GM12878 (cell line): ENCODE data around the gene MAP3K21. TPM values are rescaled to one million over a fixed set of nuclear protein-coding genes. Genes with fewer than 3 reads are reported as not detected.
A peak's percentile ranks its signal among the peaks of the same experiment; 100 is the strongest.

Source experiments
- ATAC-seq: fragments of 200-7000 bp; cut with Tn5 transposase; 3 replicates; pipeline ENCODE4 v1.9.1; 2020; ENCODE audit warnings: mild to moderate bottlenecking, moderate library complexity
- BruUV-seq: library from RNA; stranded (reverse); fragments of 400-500 nt; replicated peaks from 2 replicates; lab custom pipeline; 2021; lab: Mats Ljungman, UMichigan
- CTCF ChIA-PET: fragments of 300-600 bp; sonication (Branson Sonifier 250); formaldehyde crosslinking; extraction: SDS; loops from one replicate; lab custom pipeline; 2021; ENCODE audit warnings: inconsistent platforms; lab: Yijun Ruan, JAX
- POLR2A ChIA-PET: fragments of 350-600 bp; formaldehyde crosslinking; extraction: SDS; loops from one replicate; lab custom pipeline; 2021; ENCODE audit warnings: inconsistent platforms; lab: Charles Lee
- RAD21 ChIA-PET: fragments of 300-600 bp; sonication (Branson Sonifier 250); formaldehyde crosslinking; loops from one replicate; lab custom pipeline; 2023; ENCODE audit warnings: antibody characterized with exemption; ENCODE audit not compliant: unreplicated experiment; lab: Charles Lee
- SMC1A ChIA-PET: fragments of 300-600 bp; sonication (Branson Sonifier 250); formaldehyde crosslinking; loops from one replicate; lab custom pipeline; 2023; ENCODE audit not compliant: unreplicated experiment, uncharacterized antibody; lab: Charles Lee
- DNase-seq: peaks from one replicate; pipeline ENCODE4 v3.0.0-alpha.2; 2011; ENCODE audit warnings: low read depth, low spot score
- FAIRE-seq: peaks from 3 replicates; lab custom pipeline; 2011; peaks lifted over from hg19 to GRCh38; lab: Jason Lieb, UNC
- H2AFZ ChIP-seq: 2 replicates; pipeline ENCODE4 v1.6.0; 2011; ENCODE audit warnings: low read depth, low read length, control low read depth; ENCODE audit not compliant: control insufficient read depth
- H3K27ac ChIP-seq: 2 replicates; pipeline ENCODE4 v1.5.1; 2011; ENCODE audit warnings: control low read depth; ENCODE audit not compliant: control insufficient read depth, insufficient read depth
- H3K27me3 ChIP-seq, 2 experiments: replicated peaks in 1 of 2; 2 replicates each; pipeline versions ENCODE4 v1.6.0 to v1.6.1; 2011; ENCODE audit warnings: low read length in 1 of 2; ENCODE audit not compliant: control insufficient read depth in 2 of 2, insufficient read depth in 2 of 2
- H3K36me3 ChIP-seq, 2 experiments: 2 replicates each; pipeline ENCODE4 v1.5.1; 2011; ENCODE audit warnings: low read length in 1 of 2; ENCODE audit not compliant: control insufficient read depth in 2 of 2, insufficient read depth in 2 of 2
- H3K4me1 ChIP-seq: 2 replicates; pipeline ENCODE4 v1.6.1; 2011; ENCODE audit warnings: mild to moderate bottlenecking, low read length, moderate library complexity, mixed read lengths; ENCODE audit not compliant: control insufficient read depth, insufficient read depth
- H3K4me2 ChIP-seq: 2 replicates; pipeline ENCODE4 v1.6.0; 2011; ENCODE audit warnings: control low read depth; ENCODE audit not compliant: control insufficient read depth, insufficient read depth
- H3K4me3 ChIP-seq: fragments of 200-600 bp; sonication (generic); 2 replicates; pipeline ENCODE4 v1.5.1; 2016
- H3K79me2 ChIP-seq: 2 replicates; pipeline ENCODE4 v1.6.0; 2011; ENCODE audit warnings: low read length; ENCODE audit not compliant: control insufficient read depth, insufficient read depth
- H3K9ac ChIP-seq: 2 replicates; pipeline ENCODE4 v1.8.0; 2011; ENCODE audit warnings: low read length, control low read depth, mixed read lengths; ENCODE audit not compliant: control insufficient read depth, insufficient read depth
- H3K9me3 ChIP-seq: replicated peaks from 3 replicates; pipeline ENCODE4 v1.5.1; 2011; ENCODE audit warnings: mild to moderate bottlenecking, low read length; ENCODE audit not compliant: control insufficient read depth, insufficient read depth
- H4K20me1 ChIP-seq: 2 replicates; pipeline ENCODE4 v1.6.0; 2011; ENCODE audit not compliant: control insufficient read depth, insufficient read depth
- BHLHE40 ChIP-seq, 2 experiments: fragments of 450-650 bp in 1 of 2; IDR thresholded peaks; 2 replicates each; pipeline ENCODE4 v1.6.1; 2011 to 2017; ENCODE audit warnings: low read depth in 2 of 2, borderline replicate concordance in 1 of 2, improper control_type of control experiment in 1 of 2, low read length in 1 of 2, mild to moderate bottlenecking in 1 of 2
- DPF2 ChIP-seq: fragments of 450-650 bp; IDR thresholded peaks from 2 replicates; pipeline ENCODE4 v1.6.1; 2017; ENCODE audit warnings: mild to moderate bottlenecking
- EED ChIP-seq: sonication (generic); IDR thresholded peaks from 2 replicates; pipeline ENCODE4 v1.6.1; 2016; ENCODE audit warnings: antibody characterized with exemption, low read depth
- FOXM1 ChIP-seq: IDR thresholded peaks from 2 replicates; pipeline ENCODE4 v1.6.1; 2012; ENCODE audit warnings: low read depth, mild to moderate bottlenecking, inconsistent platforms, low read length, moderate library complexity
- HDAC6 ChIP-seq: fragments of 200-600 bp; sonication (generic); IDR thresholded peaks from one replicate; pipeline ENCODE4 v1.8.0; 2017; ENCODE audit warnings: antibody characterized with exemption; ENCODE audit not compliant: unreplicated experiment
- IKZF1 ChIP-seq: fragments of 450-650 bp; conservative IDR thresholded peaks from 2 replicates; pipeline ENCODE4 v1.6.1; 2017; ENCODE audit warnings: antibody characterized with exemption, mild to moderate bottlenecking
- WGBS: methylation state at CpG from one replicate; pipeline ENCODE4 v1.1.6; 2016; ENCODE audit warnings: low lambda C conversion rate; ENCODE audit not compliant: insufficient replicate concordance, insufficient coverage; ENCODE audit errors: missing lambda C conversion rate; 5-methylcytosine and 5-hydroxymethylcytosine counted together
- in situ Hi-C: fragments of 300-500 bp; cut with MboI; formaldehyde crosslinking; loops from 9 replicates; pipeline ENCODE4 v1.14.3; 2018; ENCODE audit warnings: mixed read lengths
- intact Hi-C: fragments of 100-400 bp; cut with micrococcal nuclease; formaldehyde crosslinking; loops from one replicate; pipeline ENCODE4 v1.14.2; 2022; ENCODE audit not compliant: unreplicated experiment
- polyA plus RNA-seq, 11 experiments: library from polyadenylated mRNA; depleted of rRNA in 4 of 11; unstranded in 6 of 11; stranded (reverse) in 5 of 11; fragments of >200 nt; fragmentation: Nextera tagmentation in 4 of 11; fragmentation: Illumina TruSeq in 1 of 11; extraction: Ambion mirVana in 4 of 11; extraction: Trizol in 1 of 11; gene quantifications; 1 replicate in 1 of 11; 2 replicates in 10 of 11; pipeline versions ENCODE4 v1.2.1 to v1.2.3, GENCODE V29; 2011 to 2016; ENCODE audit warnings: inconsistent platforms in 2 of 11, missing spikeins in 2 of 11, low read depth in 1 of 11
- total RNA-seq, 4 experiments: library from RNA; depleted of rRNA in 3 of 4; stranded (reverse); fragments of >200 nt in 3 of 4; fragmentation: Illumina TruSeq in 1 of 4; extraction: Trizol in 1 of 4; gene quantifications; 2 replicates each; pipeline versions ENCODE4 v1.2.1 to v1.2.3, GENCODE V29; 2013 to 2021
- TF ChIP-seq, protein P1 (sequence below): IDR thresholded peaks from 2 replicates; pipeline ENCODE4 v1.6.1; 2011; ENCODE audit warnings: borderline replicate concordance, low read depth, mild to moderate bottlenecking, moderate library complexity, mixed read lengths, low read length; ENCODE audit not compliant: insufficient read depth; ENCODE audit errors: extremely low read length

MAP3K21 gene
- total and polyA plus RNA-seq, 10 of the 15 experiments (the other 5 are each of a cell fraction or from before 2014, with no cell fraction given), result 0.02 to 0.21 (median 0.09) TPM; not detected in 1

DNA sequence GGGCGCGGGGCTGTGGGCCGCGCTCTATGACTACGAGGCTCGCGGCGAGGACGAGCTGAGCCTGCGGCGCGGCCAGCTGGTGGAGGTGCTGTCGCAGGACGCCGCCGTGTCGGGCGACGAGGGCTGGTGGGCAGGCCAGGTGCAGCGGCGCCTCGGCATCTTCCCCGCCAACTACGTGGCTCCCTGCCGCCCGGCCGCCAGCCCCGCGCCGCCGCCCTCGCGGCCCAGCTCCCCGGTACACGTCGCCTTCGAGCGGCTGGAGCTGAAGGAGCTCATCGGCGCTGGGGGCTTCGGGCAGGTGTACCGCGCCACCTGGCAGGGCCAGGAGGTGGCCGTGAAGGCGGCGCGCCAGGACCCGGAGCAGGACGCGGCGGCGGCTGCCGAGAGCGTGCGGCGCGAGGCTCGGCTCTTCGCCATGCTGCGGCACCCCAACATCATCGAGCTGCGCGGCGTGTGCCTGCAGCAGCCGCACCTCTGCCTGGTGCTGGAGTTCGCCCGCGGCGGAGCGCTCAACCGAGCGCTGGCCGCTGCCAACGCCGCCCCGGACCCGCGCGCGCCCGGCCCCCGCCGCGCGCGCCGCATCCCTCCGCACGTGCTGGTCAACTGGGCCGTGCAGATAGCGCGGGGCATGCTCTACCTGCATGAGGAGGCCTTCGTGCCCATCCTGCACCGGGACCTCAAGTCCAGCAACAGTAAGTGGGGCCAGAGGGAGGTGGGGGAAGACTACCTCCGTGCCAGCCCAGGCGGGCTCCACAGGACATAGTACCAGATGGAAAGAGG is 808 bp downstream of the MAP3K21 start:
- TF ChIP-seq IKZF1 (0 out of 2 replicates have a peak, but pooled peaks have one; percentile 46), DPF2 (0 out of 2 replicates have a peak, but pooled peaks have one; percentile 50), EED (no peak), FOXM1 (no peak), HDAC6 (peak; percentile 38), BHLHE40 (IDR thresholded peaks at IDR 0.05; ENCODE audit: borderline replicate concordance in 1 of 2, low read depth in 2 of 2, low read length in 1 of 2) (peak in 1 of 2 experiments; percentile 75; a peak in 2 of 4 replicates)
- TF ChIP-seq, protein P1, sequence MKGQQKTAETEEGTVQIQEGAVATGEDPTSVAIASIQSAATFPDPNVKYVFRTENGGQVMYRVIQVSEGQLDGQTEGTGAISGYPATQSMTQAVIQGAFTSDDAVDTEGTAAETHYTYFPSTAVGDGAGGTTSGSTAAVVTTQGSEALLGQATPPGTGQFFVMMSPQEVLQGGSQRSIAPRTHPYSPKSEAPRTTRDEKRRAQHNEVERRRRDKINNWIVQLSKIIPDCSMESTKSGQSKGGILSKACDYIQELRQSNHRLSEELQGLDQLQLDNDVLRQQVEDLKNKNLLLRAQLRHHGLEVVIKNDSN, result no peak
- no peaks in the 10 kb centered on the region for H3K9me3 ChIP-seq
- FAIRE-seq (no peak), ATAC-seq (peak; percentile 30), DNase-seq (no peak)
- no peaks in the 10 kb centered on the region for H4K20me1 ChIP-seq
- no peaks in the 10 kb centered on the region for H3K36me3 ChIP-seq
- in situ Hi-C loops, result no loop called here
- WGBS, result 8% methylated on average over 67 of the region's 96 CpGs
- intact Hi-C loops, result no loop called here
- H3K27ac ChIP-seq, result no peak overlapping the region
- H3K4me2 ChIP-seq, result peak overlapping the region; percentile 94
- no peaks in the 10 kb centered on the region; the same call in 1 of the 2 replicates for H3K4me1 ChIP-seq
- peak overlapping the region; percentile 79 for H2AFZ ChIP-seq
- ChIA-PET CTCF (no interaction called here), RAD21 (no interaction called here), SMC1A (no interaction called here), POLR2A (no interaction called here)
- BruUV-seq, result no TSS peak
- H3K79me2 ChIP-seq, result no peaks in the 10 kb centered on the region
- H3K4me3 ChIP-seq, result peak overlapping the region; percentile 57; the same call in 1 of the 2 replicates
- no peak overlapping the region for H3K9ac ChIP-seq
- H3K27me3 ChIP-seq, result peaks cover 0 to 3% of the 10 kb centered on the region in 2 experiments
